HG02884 (cell line): Measurements from ENCODE around the gene TRIM2.
"Not testable (repeated sequence)": the region's sequence is repeated elsewhere in the genome, so short reads cannot be mapped to it uniquely, and the experiment has no call there.

Experiments
- ATAC-seq: cut with Tn5 transposase; IDR thresholded peaks from one replicate; pipeline ENCODE4 v1.9.1; 2021; ENCODE audit warnings: mild to moderate bottlenecking, moderate library complexity; ENCODE audit not compliant: unreplicated experiment

Gene TRIM2

DNA sequence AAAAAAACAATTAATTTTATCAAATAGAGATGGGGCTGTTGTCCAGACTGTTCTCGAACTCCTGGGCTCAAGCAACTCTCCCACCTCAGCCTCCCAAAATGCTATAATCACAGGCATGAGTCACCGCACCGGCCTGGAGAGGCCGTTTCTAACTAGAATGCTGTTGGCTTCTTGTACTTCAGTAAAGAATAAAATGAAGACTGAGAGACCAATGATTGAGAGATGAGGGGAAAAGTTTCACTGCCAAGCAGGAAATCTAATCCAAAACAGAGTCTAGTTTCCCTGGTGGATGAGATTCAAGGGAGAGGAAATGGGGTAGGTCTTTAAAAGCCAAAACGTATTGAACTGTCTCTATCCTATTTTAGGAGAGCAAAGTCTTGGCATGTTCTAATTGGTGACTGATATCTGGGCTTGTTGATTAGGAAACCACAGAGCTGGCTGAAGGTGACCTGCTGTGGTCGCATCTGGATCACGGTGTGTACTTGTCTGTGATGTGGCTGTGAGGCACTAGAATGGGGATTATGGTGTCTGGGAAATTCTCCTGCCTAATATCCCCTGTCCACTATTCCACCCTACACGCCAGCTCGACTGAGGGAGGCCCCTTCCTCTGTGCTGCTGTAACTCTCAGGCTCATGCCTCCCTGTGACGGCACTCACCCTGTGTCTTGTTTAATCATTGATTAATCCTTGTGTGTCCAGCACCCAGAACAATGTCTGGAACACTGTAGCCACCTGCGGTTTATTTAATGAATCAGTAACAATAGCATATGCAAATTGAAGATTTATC lies 15.0 kb upstream of the TRIM2 start:
- ATAC-seq, result no peak

DNA sequence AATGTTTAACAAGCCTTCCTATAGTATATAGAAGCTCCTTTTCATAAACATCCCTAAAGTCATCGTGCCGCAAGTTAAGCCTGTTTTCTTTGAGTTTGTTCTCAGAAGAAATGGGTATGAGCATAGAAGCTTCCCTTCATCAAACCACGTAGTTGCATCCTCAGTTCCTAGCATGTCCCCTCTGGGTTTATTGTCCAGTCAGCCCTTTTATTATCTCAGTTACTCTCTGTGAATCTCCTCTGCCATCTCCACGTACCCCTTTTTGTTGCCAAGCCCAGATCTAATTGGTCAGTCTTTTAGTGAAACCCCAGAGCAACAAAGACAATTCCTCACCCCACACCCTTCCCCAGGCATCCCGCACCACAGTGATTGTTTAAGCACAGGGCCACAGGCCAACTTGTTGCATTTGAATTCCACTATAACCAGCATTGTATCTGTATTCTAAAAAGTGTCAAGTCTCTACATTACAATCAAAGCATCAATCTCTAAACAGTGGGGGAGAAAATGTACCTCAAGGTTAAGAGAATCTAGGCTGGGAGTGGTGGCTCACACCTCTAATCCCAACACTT lies 12.4 kb upstream of the TRIM2 start:
- no peak for ATAC-seq

DNA sequence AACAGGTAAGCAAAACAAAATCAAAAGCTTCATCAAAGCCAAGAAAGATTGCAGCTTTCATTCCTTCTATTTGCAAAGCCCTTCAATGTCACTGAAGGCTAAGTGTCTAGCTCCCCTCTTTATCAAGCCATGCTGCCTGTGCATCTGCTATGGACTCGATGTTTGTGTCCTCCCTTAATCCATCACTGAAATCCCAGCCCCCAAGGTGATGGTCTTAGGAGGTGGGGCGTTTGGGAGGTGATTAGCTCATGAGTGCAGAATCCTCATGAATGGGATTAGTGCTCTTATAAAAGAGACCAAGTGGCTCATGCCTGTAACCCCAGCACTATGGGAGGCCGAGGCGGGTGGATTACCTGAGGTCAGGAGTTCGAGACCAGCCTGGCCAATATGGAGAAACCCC lies 6.9 kb upstream of the TRIM2 start:
- no peak for ATAC-seq

DNA sequence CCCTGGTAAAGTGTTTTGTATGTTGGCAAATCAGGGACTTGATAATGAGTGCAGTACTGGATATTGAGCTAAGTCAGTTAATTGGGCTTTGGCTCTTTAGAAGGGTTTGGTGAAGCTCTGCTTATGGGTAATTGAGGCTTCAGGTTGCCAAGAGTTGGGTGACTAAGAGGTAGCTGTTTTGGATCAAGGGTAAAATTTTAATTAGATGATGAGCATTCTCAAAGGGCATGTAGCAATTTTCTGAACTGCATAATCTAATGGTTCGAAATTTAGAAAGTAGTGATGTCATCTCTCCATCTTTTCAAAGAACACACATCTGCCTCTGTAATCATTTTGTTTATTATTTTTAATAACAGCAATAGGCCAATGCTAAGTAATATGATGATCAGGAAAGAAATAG lies 5.5 kb upstream of the TRIM2 start:
- ATAC-seq, result no peak

DNA sequence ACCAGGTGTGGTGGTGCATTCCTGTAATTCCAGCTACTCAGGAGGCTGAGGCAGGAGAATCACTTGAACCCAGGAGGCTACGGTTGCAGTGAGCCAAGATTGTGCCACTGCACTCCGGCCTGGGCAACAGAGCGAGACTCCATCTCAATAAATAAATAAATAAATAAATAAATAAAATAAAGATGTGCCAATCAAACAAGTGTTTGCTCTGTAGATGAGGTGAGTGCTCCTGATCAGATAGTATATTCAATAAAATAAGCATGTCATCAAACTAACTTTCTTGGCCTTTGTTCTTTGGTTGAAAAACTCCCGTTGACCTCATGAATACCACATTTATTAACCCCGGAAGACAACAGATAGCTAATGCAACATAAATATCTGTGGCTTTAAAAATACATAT lies 497 bp upstream of the TRIM2 start:
- ATAC-seq, result not testable (repeated sequence)

DNA sequence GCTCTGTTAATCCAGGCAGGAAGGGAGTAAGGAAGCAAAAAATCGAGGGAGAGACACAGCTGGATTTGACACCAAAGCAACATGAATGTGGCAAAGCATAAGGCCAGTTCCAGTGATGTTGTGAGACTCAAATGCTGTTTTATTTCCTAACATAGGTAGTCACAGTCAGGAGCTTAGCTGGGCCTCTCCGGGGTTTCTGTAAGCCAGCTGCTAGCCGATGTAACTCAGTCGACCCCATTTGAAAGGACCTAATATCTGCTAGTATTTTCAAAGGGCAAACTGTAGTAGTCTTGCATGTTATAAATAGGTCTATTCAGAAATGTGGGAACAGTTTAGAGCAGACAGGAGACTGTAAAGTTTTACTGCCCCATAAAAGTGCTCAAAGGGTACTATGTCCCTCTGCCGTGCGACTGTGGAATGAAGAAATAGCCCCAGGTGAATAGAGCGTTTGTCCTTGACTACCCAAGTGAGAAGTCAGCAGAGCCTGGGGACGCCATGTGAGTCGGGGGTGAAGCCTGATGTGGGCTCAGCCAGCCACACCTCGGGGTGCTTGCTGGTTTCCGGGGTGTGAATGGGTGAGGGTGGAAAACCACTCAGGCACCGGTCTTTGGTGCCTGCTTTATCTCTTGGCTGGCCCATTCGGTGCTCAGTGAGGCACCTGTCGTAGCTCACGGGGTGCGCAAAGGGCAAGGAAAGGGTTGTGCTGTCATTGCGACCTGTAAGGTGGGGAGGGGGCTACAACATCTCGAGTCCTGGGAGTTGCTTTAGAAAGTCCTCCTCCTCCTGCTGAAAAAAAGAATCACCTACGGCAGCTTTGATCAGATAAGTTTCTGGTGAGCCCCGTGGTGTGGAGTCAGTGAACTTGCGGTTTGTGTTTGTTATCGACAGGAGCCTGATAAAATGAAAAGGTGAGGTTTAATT lies 745 bp downstream of the TRIM2 start:
- no peak for ATAC-seq

DNA sequence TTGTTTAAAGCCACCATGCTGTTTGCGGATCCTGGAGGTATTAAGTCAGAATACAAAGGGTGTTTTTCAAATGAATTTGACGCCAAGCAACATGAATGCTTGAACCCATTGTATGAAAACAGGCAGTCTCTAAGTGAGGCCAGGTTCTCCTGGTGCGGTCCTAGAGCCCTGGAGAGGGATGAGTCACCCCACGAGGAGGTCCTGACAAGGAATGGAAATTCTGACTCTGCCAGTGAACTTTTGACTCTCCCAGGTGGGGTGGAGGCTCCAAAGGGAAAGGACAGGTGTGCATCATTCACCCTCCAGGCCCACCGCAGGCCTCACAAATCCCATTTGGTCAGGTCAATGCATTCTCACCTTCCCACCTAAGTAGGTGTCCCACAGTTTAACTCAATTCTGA lies 1.5 kb downstream of the TRIM2 start:
- no peak for ATAC-seq

DNA sequence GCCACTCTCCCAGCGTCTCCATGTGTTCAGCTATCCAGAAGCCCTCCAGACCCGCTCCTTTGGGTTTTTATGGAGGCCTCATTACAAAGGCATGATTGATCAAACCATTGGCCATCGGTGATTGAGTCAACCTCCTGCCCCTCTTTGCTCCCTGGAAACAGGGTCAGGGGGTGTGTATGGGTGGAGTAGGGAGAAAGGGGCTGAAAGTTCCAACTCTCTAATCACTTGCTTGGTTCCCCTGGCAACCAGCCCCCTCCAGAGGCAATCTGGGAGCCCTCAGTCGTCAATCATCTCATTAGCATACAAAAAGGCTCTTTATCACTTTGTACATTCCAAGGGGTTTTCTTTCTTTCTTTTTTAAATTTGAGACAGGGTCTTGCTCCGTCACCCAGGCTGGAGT lies 2.3 kb downstream of the TRIM2 start:
- ATAC-seq, result no peak

DNA sequence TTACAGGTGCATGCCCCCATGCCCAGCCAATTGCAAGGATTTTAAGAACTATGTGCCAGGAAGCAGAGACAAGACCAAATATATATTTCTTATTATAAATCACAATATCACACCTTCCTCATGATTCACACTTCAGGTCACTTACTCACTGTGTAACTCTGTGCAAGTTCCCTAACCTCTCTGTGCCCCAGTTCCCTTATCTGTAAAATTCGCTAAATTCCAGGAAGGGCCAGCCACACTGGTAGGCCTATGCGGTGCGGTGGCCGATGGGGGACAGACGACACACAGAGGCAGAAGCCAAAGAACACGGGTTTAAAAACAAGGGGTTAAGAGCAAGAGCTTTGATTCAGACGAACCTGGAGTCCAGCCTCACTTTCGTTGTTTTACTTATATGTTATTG lies 2.8 kb downstream of the TRIM2 start:
- ATAC-seq, result no peak

DNA sequence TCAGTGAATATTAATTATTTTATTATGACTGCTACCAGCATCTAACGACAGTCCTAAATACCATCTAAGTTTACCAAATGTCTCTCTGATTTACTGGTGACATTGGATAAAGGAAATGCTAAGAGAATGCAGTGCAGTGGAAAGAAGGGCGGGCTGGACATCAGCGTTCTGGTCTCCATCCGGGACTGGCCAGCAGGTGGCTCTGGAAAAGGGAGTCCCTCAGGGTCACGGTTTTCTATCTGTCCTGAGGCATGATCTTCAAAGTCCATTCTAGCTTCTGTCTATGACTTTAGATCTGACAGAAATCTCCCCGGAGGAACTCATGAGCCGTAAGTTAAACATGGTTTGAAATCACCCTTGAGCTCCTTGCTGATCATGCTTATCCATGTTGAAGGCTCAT lies 3.3 kb downstream of the TRIM2 start:
- ATAC-seq, result no peak

DNA sequence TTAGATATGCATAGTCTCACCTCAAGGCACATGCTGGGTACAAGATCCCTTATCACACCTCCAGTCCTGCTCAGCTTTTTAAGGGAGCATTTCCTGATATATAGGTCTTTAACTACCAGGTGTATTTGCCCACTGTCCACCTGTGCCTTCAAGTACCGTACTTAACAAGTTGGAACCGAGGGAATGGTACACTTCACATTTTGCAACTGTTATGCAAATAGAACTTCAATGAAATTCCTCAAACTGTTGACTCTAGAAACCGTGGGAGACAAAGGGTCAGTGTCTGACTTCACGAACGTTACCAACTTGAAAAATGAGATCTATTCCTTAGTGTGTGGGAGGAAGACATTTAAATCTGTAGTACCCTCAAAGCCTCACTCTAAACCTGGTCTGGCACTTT lies 5.2 kb downstream of the TRIM2 start:
- no peak for ATAC-seq

DNA sequence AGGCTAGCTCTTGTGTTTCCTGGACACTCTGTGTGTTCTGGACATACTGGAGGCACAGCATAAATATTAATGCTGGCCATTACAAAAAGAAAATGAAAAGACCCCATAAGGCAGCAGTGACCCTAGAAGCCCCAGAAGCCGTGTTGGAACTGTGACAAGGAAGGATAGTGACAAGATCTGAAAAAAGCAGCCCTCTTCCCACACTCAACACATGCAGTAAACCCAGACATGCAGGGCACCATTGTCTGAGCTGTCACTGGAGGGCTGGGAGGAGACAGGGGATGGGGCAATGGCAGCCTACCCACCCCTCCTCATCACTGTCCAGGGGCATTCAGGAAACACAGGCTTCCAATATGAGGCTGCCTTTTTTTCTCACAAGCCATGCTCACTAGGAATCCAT lies 6.5 kb downstream of the TRIM2 start:
- ATAC-seq, result no peak

DNA sequence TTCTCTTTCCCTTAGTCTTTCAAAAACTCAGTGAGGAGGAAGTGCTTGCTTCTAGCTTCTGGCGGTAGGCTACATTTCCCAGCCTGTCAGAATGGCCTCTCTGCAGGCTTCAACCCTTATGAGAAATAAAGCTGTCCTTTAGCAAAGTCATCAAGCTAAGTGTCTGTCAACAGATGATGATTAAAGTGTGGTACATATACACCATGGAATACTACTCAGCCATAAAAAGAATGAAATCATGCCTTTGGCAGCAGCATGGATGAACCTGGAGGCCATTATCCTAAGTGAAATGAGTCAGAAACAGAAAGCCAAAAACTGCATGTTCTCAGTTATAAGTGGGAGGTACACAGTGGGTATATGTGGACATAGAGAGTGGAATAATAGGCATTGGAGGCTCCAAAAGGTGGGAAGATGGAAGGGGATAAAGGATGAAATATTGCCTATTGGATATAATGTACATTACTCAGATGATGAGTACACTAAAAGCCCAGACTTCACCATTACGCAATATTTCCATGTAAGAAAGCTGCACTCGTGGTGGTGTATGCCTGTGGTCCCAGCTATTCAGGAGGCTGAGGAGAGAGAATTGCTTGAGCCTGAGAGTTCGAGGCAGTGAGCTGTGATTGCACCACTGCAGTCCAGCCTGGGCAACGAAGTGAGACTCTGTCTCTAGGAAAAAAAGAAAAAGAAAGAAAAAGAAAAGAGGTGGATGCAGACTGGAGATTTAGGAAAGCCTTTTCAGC lies 7.9 kb downstream of the TRIM2 start:
- no peak for ATAC-seq

DNA sequence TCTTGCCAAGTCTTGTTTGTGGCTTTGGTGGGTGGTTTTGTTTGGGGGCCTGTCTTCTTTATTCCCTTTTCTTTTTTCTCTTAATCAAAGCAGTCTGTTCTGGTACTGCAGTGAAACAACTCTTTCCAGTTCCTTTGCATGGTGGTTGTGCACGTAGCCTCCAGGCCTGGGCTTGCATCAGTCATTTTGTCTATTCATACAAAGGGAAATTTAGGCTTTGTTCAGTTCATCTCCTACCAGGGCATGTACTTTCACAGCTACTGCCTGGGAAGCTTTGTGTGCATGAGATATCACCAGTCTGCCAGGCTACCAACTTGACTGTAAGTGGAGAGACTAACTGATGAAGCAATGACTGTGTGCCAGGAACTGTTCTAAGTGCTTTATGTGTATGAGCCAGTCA lies 8.5 kb downstream of the TRIM2 start:
- no peak for ATAC-seq

DNA sequence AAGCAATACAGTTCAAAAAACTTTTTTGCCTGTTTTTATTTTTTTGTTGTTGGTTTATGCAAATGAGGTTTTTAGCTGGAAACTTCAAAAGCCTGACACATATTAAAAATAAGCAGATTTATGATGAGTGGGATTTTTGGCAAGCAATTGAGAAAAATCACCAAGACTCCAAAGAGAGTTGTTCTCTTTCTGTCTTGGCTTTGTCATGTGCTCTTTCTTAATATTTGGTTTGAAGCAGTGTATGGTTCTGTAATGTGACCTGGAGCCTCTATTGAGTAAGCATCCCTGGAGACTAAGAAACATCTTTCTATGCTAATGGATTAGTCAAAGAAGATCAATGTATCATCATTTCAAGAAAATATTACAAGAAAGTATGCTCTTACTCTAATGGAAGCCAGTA lies 11.7 kb downstream of the TRIM2 start:
- no peak for ATAC-seq

DNA sequence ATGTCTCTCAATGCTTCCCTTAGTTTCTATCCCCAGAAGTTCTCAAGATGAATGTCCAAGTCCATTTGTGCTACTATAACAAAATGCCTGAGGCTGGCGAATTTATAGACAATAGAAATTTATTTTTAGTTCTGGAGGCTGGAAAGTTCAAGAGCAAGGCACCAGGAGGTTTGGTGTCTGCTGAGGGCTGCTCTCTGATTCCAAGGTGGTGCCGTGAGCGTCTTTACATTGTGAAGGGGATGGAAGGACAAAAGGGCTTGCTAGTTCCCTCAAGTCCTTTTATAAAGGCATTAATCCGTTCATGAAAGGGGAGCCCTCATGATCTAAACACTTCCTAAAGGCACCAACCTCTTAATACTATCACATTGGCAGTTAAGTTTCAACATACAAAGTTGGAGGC lies 12.3 kb downstream of the TRIM2 start:
- no peak for ATAC-seq

DNA sequence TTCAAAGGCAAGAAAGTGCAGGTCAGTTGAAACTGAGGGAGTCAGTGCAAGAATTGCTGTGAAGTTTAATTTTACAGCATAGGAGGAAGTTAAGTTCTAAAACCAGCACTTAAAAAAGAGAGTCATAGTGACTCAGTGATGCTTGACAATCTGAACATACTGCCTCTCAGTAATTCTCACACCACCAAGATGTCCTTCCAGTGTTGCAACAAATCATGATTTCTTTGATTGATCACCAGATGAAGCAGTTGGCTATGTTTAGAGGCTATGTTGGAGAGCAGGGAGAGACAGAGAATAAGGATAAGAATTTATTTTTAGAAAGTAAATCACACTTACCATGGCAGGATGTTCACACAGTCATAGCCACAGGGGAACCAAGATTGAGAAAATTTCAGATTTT lies 13.2 kb downstream of the TRIM2 start:
- ATAC-seq, result no peak

DNA sequence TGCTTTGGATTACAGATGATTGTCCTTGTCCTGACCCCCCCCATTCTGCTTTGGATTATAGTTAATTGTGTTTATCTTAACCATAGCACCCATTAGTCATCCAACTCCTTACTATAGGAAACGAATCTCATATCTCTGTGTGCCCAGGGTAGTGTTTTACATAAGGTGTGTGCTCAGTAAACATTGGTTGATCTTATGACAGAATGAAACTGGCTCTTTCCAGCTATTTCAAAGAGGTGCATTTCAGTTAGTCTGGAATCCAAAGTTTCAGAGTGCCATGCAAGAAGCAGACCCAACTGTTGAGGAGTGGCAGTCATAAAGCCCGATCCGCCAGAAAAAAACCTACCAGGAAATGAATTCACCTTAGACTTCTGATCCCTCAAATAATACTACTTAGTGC lies 14.7 kb downstream of the TRIM2 start:
- ATAC-seq, result no peak

DNA sequence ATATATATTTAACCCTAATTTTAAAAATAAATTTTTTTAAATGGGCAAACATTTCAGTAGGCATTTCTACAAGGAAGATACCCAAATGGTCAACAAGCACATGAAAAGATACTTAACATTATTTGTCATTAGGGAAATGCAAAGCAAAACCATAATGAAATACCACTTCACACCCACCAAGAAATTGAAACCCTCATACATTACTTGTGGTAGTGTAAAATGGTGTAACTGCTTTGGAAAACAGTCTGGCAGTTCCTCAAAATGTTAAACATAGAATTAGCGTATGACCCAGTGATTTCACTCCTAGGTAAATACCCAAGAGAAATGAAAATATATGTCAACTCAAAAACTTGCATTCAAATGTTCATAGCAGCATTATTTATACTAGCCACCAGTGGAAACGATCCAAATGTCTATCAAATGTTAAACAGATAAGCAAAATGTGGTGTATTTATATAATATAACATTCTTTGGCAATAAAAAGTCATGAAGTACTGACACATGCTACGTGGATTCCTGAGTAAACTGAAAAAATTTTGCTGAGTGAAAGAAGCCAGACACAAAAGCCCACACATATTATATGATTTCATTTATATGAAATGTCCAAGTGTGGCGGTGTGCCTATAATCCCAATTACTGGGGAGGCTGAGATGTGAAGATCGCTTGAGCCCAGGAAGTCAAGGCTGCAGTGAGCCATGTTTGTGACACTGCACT lies 16.6 kb downstream of the TRIM2 start:
- ATAC-seq, result no peak
